ENCODE results near the gene ZNF775. TPM values are rescaled to one million over a fixed set of nuclear protein-coding genes. Genes with fewer than 3 reads are reported as not detected.

ZNF775 gene
- total RNA-seq, 1 experiment from 2014 or later: 3.4 TPM

- H3K9me2 ChIP-seq (ENCODE audit: insufficient read depth): no peaks in the 10 kb centered on the region
- intact Hi-C loops (cut with micrococcal nuclease; ENCODE audit: unreplicated experiment): loop anchor here (5.0 to 10.0 kb wide), 4 partner anchors 311 to 858 kb away; no protein-coding TSS in a partner anchor
- H3F3A ChIP-seq (ENCODE audit: insufficient read depth, low read depth): no peaks in the 10 kb centered on the region
- H3K36me3 ChIP-seq (ENCODE audit: low read depth): no peaks in the 10 kb centered on the region
- H3K4me2 ChIP-seq: no peak overlapping the region
- TF ChIP-seq CTCF (conservative IDR thresholded peaks at IDR 0.05): no peak
- no peak for TF ChIP-seq EZH2 (IDR thresholded peaks at IDR 0.05; ENCODE audit: low read depth)
- CTCF ChIA-PET: interaction anchor here (0.5 to 0.7 kb wide), 2 partner anchors 19 to 864 kb away, joined by 3 read pairs; no protein-coding TSS in a partner anchor
- DNase-seq: no peak
- peaks cover 83% of the 10 kb centered on the region for H3K27me3 ChIP-seq (ENCODE audit: insufficient read depth, low read depth)
- H3K4me1 ChIP-seq (replicated peaks; ENCODE audit: insufficient read depth): no peaks in the 10 kb centered on the region
- no peaks in the 10 kb centered on the region for H3K79me2 ChIP-seq (ENCODE audit: low read depth)
- H3K27ac ChIP-seq: no peak overlapping the region
- H4K20me1 ChIP-seq (ENCODE audit: insufficient read depth): no peaks in the 10 kb centered on the region
- no peak overlapping the region for H2AFZ ChIP-seq
- H3K9me3 ChIP-seq (ENCODE audit: insufficient read depth, low read depth): no peaks in the 10 kb centered on the region
- H3K4me3 ChIP-seq: no peak overlapping the region
- no TSS peak for BruUV-seq (replicated peaks)
- POLR2A ChIA-PET (ENCODE audit: unreplicated experiment): no interaction called here
These were observed 67.3 kb downstream of the ZNF775 start for GRCh38 chr7:150446288-150446938.

Other genes with a start within 250 kb of the ZNF775 start
- 34.8 and 42.3 TPM in 2 replicates for gene LRRC61, start 56.0 kb upstream of the ZNF775 start, total RNA-seq (2021)
- 24.1 and 34.5 TPM in 2 replicates for gene ACTR3C, start 55.8 kb upstream of the ZNF775 start, total RNA-seq (2021)
- not detected in 2 replicates for gene RARRES2, start 37.7 kb upstream of the ZNF775 start, total RNA-seq (2021)
- 172 and 174 TPM in 2 replicates for gene REPIN1, start 10.5 kb upstream of the ZNF775 start, total RNA-seq (2021)
- not detected in 2 replicates for gene GIMAP8, start 71.3 kb downstream of the ZNF775 start, total RNA-seq (2021)
- gene GIMAP7, start 135.5 kb downstream of the ZNF775 start, total RNA-seq (2021): not detected in 2 replicates
- not detected in 2 replicates for gene GIMAP4, start 188.1 kb downstream of the ZNF775 start, total RNA-seq (2021)